Astrocyte (in vitro differentiated cells and primary cell): ENCODE data around the gene DUS2. TPM values are rescaled to one million over a fixed set of nuclear protein-coding genes. Genes with fewer than 3 reads are reported as not detected.

Experiments
- DNase-seq: peaks from one replicate; pipeline ENCODE4 v3.0.0-alpha.2; 2010; ENCODE audit warnings: low read depth
- FAIRE-seq: peaks from 2 replicates; lab custom pipeline; 2011; peaks lifted over from hg19 to GRCh38; lab: Jason Lieb, UNC
- H2AFZ ChIP-seq: 2 replicates; pipeline ENCODE4 v1.6.0; 2012; ENCODE audit warnings: low read depth, low read length, inconsistent platforms
- H3K27ac ChIP-seq: 2 replicates; pipeline ENCODE4 v1.5.1; 2011; ENCODE audit warnings: low read depth, low read length, inconsistent platforms
- H3K27me3 ChIP-seq: 2 replicates; pipeline ENCODE4 v1.6.0; 2011; ENCODE audit warnings: low read length, inconsistent platforms; ENCODE audit not compliant: insufficient read depth
- H3K36me3 ChIP-seq: 2 replicates; pipeline ENCODE4 v1.5.1; 2011; ENCODE audit warnings: low read length, inconsistent platforms; ENCODE audit not compliant: insufficient read depth
- H3K4me1 ChIP-seq: 2 replicates; pipeline ENCODE4 v1.5.1; 2011; ENCODE audit warnings: low read length, inconsistent platforms; ENCODE audit not compliant: insufficient read depth
- H3K4me2 ChIP-seq: 2 replicates; pipeline ENCODE4 v1.6.0; 2012; ENCODE audit warnings: low read length, inconsistent platforms
- H3K4me3 ChIP-seq: 2 replicates; pipeline ENCODE4 v1.5.1; 2011; ENCODE audit warnings: low read depth, mild to moderate bottlenecking, low read length, inconsistent platforms; ENCODE audit not compliant: insufficient read depth
- H3K79me2 ChIP-seq: 2 replicates; pipeline ENCODE4 v1.6.0; 2012; ENCODE audit warnings: mild to moderate bottlenecking, low read length, inconsistent platforms; ENCODE audit not compliant: insufficient read depth
- H3K9ac ChIP-seq: 2 replicates; pipeline ENCODE4 v1.6.0; 2012; ENCODE audit warnings: mild to moderate bottlenecking, low read length, inconsistent platforms
- H3K9me3 ChIP-seq: 2 replicates; pipeline ENCODE4 v1.5.1; 2012; ENCODE audit warnings: low read depth, mild to moderate bottlenecking, low read length, inconsistent platforms; ENCODE audit not compliant: insufficient read depth
- H4K20me1 ChIP-seq: 2 replicates; pipeline ENCODE4 v1.6.0; 2012; ENCODE audit warnings: low read length, inconsistent platforms; ENCODE audit not compliant: insufficient read depth
- H3K27ac Mint-ChIP-seq: one replicate; pipeline ENCODE4 v1.8.0; 2021; ENCODE audit warnings: mild to moderate bottlenecking, mixed read lengths; ENCODE audit not compliant: unreplicated experiment
- H3K27me3 Mint-ChIP-seq: one replicate; pipeline ENCODE4 v1.8.0; 2021; ENCODE audit warnings: low read depth, mixed read lengths; ENCODE audit not compliant: unreplicated experiment
- H3K36me3 Mint-ChIP-seq: one replicate; pipeline ENCODE4 v1.8.0; 2021; ENCODE audit warnings: low read depth, mixed read lengths; ENCODE audit not compliant: unreplicated experiment
- H3K4me1 Mint-ChIP-seq: one replicate; pipeline ENCODE4 v1.8.0; 2021; ENCODE audit warnings: low read depth, mixed read lengths; ENCODE audit not compliant: unreplicated experiment
- H3K4me3 Mint-ChIP-seq: one replicate; pipeline ENCODE4 v1.8.0; 2021; ENCODE audit warnings: mild to moderate bottlenecking, moderate library complexity, mixed read lengths; ENCODE audit not compliant: unreplicated experiment
- H3K9me3 Mint-ChIP-seq: one replicate; pipeline ENCODE4 v1.8.0; 2021; ENCODE audit warnings: mild to moderate bottlenecking, mixed read lengths; ENCODE audit not compliant: unreplicated experiment
- CTCF ChIP-seq: IDR thresholded peaks from 2 replicates; pipeline ENCODE4 v1.5.1; 2011; ENCODE audit warnings: low read depth, mild to moderate bottlenecking, inconsistent platforms, low read length, moderate library complexity; ENCODE audit not compliant: insufficient read depth
- EZH2 ChIP-seq: IDR thresholded peaks from 2 replicates; pipeline ENCODE4 v1.6.1; 2012; ENCODE audit warnings: mild to moderate bottlenecking, low read length, inconsistent platforms; ENCODE audit not compliant: insufficient read depth
- total RNA-seq: library from RNA; stranded (reverse); gene quantifications from 2 replicates; pipeline ENCODE4 v1.2.1, GENCODE V29; 2021

DUS2 gene
- total RNA-seq, 1 donor from 2014 or later, result 14.9 TPM

- H3K27ac Mint-ChIP-seq, result no peak overlapping the region
- no peaks in the 10 kb centered on the region for H3K27me3 Mint-ChIP-seq
- no peak for FAIRE-seq
- no peak overlapping the region for H3K4me3 Mint-ChIP-seq
- Histone ChIP-seq H2AFZ (no peak overlapping the region), H3K4me1 (peaks cover 13% of the 10 kb centered on the region), H3K27me3 (no peaks in the 10 kb centered on the region), H3K27ac (no peak overlapping the region), H3K4me3 (no peak overlapping the region), H4K20me1 (peaks cover 9% of the 10 kb centered on the region), H3K4me2 (no peak overlapping the region), H3K79me2 (peaks cover 15% of the 10 kb centered on the region), H3K9me3 (no peaks in the 10 kb centered on the region), H3K36me3 (peaks cover 6% of the 10 kb centered on the region), H3K9ac (no peak overlapping the region)
- no peak for TF ChIP-seq EZH2
- no peak for TF ChIP-seq CTCF
- DNase-seq, result no peak
- peaks cover 9% of the 10 kb centered on the region for H3K4me1 Mint-ChIP-seq
- no peaks in the 10 kb centered on the region for H3K9me3 Mint-ChIP-seq
- H3K36me3 Mint-ChIP-seq, result peaks cover 5% of the 10 kb centered on the region
Measured at GRCh38 chr16:68081861-68082628, 59.0 kb downstream of the DUS2 start.

GRCh38 chr16:68082629-68083238, 59.6 kb downstream of the DUS2 start:
- Mint-ChIP-seq H3K27ac (no peak overlapping the region), H3K36me3 (peaks cover 5% of the 10 kb centered on the region), H3K27me3 (no peaks in the 10 kb centered on the region), H3K4me1 (peaks cover 9% of the 10 kb centered on the region), H3K9me3 (no peaks in the 10 kb centered on the region), H3K4me3 (no peak overlapping the region)
- no peak overlapping the region for H3K27ac ChIP-seq
- H3K36me3 ChIP-seq, result peaks cover 6% of the 10 kb centered on the region
- DNase-seq (no peak), FAIRE-seq (no peak)
- H3K9ac ChIP-seq, result no peak overlapping the region
- peaks cover 22% of the 10 kb centered on the region for H3K79me2 ChIP-seq
- no peaks in the 10 kb centered on the region for H3K9me3 ChIP-seq
- H4K20me1 ChIP-seq, result peaks cover 13% of the 10 kb centered on the region
- H3K27me3 ChIP-seq, result no peaks in the 10 kb centered on the region
- TF ChIP-seq CTCF (no peak), EZH2 (no peak)
- H2AFZ ChIP-seq, result no peak overlapping the region
- peaks cover 13% of the 10 kb centered on the region for H3K4me1 ChIP-seq
- no peak overlapping the region for H3K4me2 ChIP-seq
- H3K4me3 ChIP-seq, result no peak overlapping the region
